BJ (cell line): ENCODE measurements around the gene SIRPA. TPM values are rescaled to one million over a fixed set of nuclear protein-coding genes. Genes with fewer than 3 reads are reported as not detected.

Source experiments
- polyA plus RNA-seq: library from polyadenylated mRNA; depleted of rRNA; stranded (reverse); fragments of >200 nt; gene quantifications from 2 replicates; pipeline ENCODE4 v1.2.3, GENCODE V29; 2011; rRNA removed

The SIRPA gene
- polyA plus RNA-seq, 1 experiment = 34.1 TPM

Other genes starting within 250 kb of the SIRPA start
- gene SIRPG, start 237.6 kb upstream of the SIRPA start, polyA plus RNA-seq = not detected in 2 replicates
- not detected in 2 replicates for gene PDYN, start 98.7 kb downstream of the SIRPA start, polyA plus RNA-seq
- gene STK35, start 206.4 kb downstream of the SIRPA start, polyA plus RNA-seq = 6.0 and 8.2 TPM in 2 replicates